GM12878 (cell line): ENCODE results near the gene MID2.

Experiments used
- CHD1 ChIP-seq: IDR thresholded peaks from 2 replicates; pipeline ENCODE4 v1.6.1; 2012; ENCODE audit warnings: low read depth, low read length, improper control_type of control experiment
- CREM ChIP-seq: IDR thresholded peaks from 2 replicates; pipeline ENCODE4 v1.6.1; 2014; ENCODE audit warnings: antibody characterized with exemption, low read depth
- CTCF ChIP-seq, 3 experiments: IDR thresholded peaks in 2 of 3; conservative IDR thresholded peaks in 1 of 3; 2 replicates each; pipeline ENCODE4 v1.5.1; 2011; ENCODE audit warnings: low read depth in 3 of 3, low read length in 3 of 3, mild to moderate bottlenecking in 3 of 3, control low read depth in 2 of 3, moderate library complexity in 2 of 3, inconsistent platforms in 1 of 3, mixed read lengths in 1 of 3; ENCODE audit not compliant: control insufficient read depth in 2 of 3, insufficient read depth in 1 of 3; ENCODE audit errors: extremely low read depth in 1 of 3
- NR2C2 ChIP-seq: IDR thresholded peaks from 2 replicates; pipeline ENCODE4 v1.6.1; 2011; ENCODE audit warnings: borderline replicate concordance, low read depth; ENCODE audit not compliant: control insufficient read depth, insufficient read length
- PRDM15 ChIP-seq: fragments of 450-650 bp; formaldehyde crosslinking; IDR thresholded peaks from 2 replicates; pipeline ENCODE4 v1.4.0; 2020; ENCODE audit warnings: mild to moderate bottlenecking, moderate library complexity
- TCF7 ChIP-seq: IDR thresholded peaks from 2 replicates; pipeline ENCODE4 v1.6.1; 2014; ENCODE audit warnings: antibody characterized with exemption, borderline replicate concordance
- ZNF274 ChIP-seq: IDR thresholded peaks from one replicate; pipeline ENCODE4 v1.8.0; 2011; ENCODE audit not compliant: insufficient read length, insufficient read depth

- TF ChIP-seq CHD1 (no peak), TCF7 (no peak), CTCF (IDR thresholded peaks at IDR 0.05 in 2 of 3, conservative IDR thresholded peaks at IDR 0.05 in 1 of 3; ENCODE audit: control insufficient read depth in 2 of 3, extremely low read depth in 1 of 3, insufficient read depth in 1 of 3, low read depth in 3 of 3, low read length in 3 of 3) (no peak), CREM (no peak), PRDM15 (CRISPR knock-in tag) (no peak), ZNF274 (no peak), NR2C2 (no peak)
Measured at GRCh38 chrX:107777536-107777832, 48.2 kb upstream of the MID2 start, which contains the start of gene NCBP2L.
